Measurements from ENCODE around the gene FHIT.
A peak's percentile ranks its signal among the peaks of the same experiment; 100 is the strongest.

FHIT gene

DNA sequence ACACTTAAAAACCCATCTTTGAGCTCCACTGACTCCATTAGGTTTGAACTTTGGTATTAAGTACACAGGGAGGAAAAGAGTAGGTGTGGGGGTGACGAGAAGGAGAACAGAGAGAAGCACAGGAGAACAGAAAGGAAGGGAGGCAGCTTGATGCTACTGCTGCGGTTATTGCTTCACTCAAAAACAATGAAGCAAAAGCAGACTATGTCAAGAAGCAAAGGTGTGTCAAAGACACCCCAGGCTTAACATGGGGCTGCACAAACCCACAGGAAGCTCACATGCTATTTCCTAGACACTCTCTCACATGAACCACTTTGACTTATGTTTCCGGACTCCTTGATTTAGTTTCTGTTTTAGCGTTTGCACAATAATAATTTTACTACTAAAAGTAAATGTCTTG, 1240.5 kb downstream of the FHIT start:
- DNase-seq: no peak

DNA sequence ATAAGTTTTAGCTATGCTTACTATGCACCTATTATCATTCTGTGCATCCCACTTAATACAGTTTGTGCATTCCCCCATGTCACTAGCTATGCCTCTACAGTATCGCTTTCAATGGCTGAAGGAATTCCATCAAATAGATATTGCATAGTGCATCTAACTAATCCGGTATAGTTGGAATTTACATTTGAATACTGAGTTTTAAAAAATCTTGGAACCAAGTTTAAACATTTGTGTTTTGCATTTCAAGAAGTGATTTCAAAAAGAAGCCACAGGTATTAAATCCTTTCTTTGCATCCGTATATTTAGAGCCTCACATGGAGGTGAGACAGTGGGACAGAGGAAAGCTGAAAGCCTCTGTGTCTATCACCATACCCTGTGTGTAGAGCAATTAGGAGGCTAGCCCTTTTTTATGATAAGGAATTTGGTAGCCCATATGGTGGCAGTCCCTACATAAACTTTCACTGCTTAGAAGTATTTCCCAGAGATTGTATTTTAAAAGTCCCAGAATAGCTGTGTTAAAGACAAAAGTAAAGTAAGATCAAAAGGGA, 1241.2 kb downstream of the FHIT start:
- DNase-seq: no peak

DNA sequence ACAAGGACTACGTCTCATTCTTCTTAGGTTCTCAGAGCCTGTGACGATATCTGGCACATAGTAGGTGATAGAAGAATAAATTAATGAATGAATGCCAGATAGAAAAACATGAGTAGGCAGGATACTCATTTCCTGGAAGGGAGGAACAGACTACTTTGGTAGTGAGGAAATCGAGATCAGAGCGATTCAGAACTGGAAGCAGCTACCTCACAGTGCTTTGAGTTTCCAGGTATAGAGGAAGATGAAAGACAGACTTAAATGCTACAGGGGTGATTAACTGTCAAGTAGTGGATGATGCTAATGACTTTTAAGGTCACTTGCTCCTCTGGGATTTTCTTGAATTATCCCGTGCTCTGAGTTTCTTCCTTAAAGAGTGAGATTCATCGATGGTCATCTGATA, 1249.9 kb downstream of the FHIT start:
- no peak for DNase-seq

DNA sequence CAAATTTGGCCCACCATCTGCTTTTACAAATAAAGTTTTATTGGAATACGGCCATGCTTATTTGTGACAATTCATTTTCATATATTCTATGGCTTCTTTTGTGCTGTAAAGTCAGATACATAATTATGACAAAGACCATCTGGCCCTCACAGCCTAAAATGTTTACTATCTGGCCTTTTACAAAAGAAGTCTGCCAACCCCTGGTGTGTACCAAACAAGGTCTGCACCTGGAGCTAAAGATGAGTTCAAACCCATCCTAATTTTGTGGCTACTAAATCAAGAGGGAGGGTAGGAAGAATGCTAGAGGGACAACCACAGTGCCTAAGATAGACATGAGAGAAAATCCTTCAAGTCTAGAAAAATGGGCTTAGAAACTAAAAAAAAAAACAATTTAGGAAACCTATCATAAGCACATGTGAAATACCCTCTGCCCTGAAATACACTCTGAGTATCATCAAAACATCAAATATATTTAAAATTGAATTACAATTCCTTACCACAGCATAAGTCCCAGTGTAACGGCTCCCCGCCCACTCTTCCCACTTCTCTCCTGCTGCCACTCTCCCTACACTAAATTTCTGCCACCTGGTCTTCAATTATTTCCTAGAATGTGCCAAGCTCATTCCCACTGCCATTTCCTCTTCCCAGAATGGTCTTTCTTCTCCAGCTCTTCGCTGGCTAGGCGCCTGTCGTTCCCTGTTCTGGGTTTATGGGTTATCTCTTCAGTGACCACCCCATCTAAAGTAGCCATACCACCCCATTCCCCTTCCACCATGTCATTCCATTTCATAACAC, 1250.7 kb downstream of the FHIT start:
- DNase-seq: peak; percentile 60

DNA sequence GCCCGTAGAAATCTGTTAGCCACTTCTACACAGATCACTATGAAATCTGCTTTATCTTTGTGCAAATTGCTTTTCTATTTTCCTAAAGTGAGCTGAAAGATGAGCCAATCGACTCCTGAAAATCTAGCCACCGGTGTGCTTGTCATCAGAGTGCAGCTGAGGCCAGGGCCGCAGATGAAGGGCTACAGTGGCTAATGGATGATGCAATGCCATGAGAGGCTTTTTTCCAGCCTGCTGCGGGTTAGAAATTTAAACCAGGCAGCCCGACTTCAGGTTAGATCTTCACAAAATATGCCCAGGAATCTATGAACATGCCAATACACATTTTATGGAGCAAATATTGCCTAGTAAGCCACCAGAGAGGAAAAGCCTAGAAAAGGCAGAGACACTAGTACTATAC, 1253.2 kb downstream of the FHIT start:
- no peak for DNase-seq

DNA sequence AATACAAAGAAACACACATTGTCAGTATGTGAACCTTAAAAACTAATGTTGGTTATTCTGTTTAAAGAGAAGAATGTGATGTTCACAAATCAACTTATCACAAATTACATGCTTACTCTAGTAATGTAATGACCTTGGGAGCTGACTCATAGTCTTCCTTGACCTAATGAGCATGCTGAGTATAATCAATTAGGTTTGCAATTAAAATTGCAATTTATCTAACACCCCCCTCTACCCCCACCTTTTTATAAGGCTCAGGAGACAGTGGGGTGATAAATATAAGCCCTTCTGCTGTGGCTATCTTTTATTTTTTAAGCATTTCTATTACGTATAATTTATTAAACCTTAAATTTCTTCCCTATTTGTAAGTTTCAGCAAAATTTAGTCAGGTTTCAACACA, 1253.7 kb downstream of the FHIT start:
- no peak for DNase-seq

DNA sequence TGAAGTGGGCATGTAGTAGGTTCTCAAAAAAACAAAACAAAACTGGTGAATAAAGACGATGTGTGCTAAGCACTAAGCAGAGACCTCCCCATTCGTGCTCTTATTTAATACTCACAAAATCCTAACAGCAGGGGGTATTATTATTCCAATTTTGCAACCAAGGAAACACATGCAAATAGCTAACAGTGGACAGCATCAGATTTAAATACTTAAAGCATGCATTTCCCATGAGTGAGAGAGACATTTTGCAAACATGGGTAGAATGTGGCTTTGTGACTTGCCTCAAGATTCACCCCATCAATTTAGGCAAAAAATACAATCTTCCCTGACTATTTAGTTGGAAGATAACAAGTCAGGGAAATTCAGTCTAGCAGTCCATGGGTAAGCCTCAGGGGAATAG, 1255.2 kb downstream of the FHIT start:
- no peak for DNase-seq

DNA sequence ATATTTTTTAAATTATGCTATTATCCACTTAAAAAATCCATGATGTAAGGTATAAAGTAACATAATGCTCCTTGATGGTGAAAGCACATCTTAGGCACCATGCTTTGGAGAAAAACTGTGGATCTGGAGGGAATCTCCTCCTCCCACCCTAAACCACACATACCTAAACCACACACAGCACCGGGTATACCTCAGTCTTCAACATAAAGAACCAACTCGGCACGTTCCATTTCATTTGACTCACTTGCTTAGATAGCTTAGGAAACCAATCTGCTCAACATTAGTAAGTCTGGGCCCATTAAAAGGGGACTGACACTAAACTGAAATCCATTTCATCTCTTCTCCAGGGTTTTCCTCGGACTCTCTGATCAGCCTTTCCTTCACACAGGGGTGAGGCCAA, 1255.7 kb downstream of the FHIT start:
- DNase-seq: no peak

DNA sequence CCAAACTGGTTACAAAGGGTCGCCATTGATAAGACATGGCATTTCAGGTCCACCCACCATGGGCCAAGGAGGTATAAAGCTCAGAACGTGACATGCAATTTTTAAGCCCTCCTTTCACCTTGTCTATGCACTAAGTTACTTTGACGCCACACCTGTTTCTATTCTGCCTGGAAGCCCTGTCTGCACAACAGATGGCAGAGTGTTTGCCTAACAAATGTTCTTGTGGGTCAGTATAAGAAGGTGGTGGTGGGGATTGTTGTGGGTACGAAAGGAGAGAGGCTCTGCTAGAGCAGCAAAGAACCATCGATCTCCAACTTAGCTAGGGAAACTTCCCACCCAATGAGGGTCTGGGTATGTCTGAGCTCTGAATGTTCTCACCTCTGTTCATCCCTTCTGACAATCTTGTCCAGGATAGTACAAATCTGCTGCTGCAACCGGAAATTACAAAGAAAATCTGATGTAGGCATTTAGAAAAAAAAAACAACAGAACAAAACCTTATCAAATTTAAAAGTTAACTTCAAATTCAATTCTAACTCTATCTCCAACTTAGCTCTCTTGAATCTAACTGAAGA, 1256.4 kb downstream of the FHIT start:
- DNase-seq: no peak

DNA sequence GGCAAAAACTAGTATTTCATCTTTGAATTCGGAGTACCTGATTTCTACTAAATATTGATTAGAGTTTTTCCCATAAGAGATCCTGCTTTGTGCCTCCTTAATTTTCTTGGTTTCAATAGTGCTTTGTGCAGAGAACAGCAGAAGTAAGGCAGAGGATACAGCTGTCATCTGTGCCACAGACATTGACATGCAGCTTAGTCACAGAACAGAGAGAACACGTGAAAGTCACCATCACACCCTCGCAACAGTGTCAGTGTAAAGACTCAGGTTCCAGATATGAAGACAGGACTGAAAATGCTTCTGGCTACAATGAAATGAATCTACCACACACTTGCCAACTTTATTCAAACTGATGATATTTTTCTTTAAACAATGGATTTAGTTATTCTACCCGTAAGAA, 1258.7 kb downstream of the FHIT start:
- DNase-seq: no peak

DNA sequence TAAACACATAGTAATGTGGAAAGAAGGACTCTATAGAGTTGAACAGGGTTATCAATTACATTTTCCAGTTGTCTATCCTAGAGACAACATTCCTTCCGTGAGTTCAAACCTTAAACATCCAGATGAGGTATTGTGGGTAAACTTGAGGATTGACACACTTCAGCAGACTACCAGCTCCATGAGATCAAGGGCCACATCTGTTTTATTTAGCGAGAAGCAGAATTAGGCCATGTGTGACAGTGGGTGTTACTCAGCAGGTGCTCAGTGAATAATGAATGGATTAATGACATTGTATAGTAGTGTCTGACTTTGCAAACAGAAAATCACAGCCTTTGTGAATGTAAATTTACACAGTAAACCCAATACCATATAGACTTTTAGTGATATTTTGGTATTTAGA, 1260.3 kb downstream of the FHIT start:
- no peak for DNase-seq

DNA sequence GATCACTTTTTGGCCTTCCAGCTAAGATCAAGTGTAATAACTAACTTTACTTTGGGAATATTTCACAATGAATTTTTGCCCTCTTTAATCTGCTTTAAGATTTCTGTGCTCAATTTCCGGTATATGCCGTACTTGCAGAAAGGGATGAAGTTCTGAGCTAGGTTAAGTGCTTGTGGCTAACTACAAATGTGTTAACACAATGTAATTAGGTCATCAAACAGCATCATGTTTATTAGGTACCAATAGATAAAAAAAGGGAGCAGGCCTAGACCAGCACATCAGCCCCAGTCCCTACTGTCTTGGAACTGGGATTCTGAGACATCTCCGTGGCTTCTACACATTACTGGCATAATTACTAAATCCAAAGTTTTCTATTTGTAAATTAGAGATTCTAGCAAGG, 1268.7 kb downstream of the FHIT start:
- no peak for DNase-seq

DNA sequence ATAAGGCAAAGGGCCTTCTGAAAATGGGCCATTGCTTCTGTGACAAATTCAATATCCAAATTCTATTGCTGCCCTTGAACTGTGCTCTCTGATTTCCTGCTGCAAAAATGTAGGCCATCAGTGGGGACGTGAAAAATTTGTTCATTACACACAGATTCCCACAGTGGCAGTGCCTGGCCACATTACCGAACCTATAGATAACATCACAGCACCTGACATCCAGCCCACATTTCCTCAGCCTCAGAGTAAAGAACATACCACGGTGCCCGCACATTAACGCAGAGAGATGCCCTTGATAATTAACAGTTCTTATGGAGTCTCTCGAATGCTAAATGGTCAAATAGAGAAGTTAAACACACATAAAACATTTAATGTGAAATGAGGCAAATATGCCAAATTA, 1269.9 kb downstream of the FHIT start:
- no peak for DNase-seq

DNA sequence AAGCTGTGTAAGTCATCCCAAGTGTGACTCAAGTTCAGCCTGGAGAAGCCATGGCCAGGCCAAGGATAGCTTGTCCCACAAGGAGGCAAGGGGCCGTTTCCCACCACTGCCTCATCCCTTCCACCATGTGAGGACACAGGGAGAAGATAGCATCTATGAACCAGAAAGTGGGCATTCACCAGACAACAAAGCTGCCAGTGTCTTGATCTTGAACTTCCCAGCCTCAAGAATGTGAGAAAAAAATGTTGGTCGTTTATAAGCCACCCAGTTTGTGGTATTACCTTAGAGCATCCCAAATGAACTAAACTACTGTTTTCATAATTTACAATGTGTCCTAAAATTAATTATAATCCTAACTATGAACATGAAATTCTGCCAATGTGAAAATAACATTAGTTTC, 1270.7 kb downstream of the FHIT start:
- no peak for DNase-seq

DNA sequence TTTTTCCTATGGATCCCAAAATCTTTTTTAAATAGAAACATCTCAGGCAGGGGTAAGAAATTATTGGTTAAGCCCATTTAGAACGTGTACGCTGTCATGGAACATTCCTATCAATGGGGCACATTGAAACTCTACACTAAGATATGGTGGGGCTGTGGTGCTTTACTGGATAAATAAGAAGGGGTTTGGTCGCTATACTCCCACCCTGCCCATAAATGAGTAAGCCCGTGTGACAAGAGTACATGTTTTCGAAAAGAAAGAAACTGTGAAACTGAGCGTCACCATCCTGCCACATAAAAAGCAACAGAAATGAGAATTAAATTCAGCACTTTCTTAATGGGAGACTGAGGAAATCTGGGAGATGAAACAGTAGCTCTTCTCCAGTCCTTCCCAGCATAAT, 1271.7 kb downstream of the FHIT start:
- DNase-seq: no peak

DNA sequence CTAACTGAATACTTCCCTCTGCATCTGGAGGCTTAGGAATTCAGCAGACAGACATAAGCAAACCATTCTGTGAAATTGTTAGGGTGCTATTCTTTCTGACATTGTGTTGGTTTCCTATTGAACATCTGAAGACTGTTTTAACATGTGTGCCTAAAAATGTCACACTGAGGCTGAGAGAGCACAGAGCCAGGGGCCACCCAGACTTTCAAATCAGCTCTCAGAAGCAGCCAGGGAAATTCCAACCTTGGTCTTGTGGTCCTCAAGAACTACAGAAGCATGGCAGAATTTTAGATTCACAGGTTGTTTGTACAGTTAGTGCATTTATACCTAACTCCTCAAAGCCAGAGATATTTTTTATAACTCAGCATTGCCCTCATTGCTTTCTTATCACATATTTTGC, 1272.3 kb downstream of the FHIT start:
- DNase-seq: no peak

DNA sequence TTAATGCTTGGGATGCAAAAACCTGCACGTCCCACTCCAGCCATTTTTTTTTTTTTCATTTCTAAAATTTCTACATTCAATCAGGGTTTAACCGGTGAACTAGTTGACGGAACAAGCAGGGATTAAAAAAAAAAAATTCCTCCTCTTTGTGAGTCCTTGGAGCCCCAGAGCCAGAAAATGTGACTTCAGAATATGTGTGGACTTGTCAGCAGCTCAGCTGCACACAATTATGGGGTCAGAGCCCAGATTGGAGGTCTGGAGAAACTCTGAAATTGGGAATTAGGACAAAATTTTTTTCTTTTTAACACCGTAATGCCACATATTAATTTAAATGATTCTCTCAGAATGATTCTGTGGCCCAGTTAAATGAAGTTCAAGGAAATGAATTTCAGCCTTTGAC, 1280.5 kb downstream of the FHIT start:
- no peak for DNase-seq

DNA sequence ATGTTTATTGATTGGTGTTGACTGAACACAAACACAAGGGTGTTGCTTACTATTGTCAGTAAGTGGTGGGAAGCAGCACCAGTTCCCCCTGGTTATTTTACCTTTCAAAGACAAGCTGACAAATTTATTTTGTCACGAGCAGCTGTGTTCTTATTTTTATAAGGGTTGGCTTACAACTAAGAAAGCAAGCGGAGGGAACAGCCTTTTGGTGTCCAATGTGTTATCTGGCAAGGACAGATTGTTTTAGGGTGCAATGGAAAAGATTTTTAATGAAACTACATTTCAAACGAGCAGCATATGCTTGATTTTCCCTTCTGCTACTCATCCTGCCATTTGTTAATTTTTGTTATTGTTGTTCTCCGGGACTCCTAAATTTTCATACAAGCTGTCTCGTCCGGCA, 1280.9 kb downstream of the FHIT start:
- no peak for DNase-seq

DNA sequence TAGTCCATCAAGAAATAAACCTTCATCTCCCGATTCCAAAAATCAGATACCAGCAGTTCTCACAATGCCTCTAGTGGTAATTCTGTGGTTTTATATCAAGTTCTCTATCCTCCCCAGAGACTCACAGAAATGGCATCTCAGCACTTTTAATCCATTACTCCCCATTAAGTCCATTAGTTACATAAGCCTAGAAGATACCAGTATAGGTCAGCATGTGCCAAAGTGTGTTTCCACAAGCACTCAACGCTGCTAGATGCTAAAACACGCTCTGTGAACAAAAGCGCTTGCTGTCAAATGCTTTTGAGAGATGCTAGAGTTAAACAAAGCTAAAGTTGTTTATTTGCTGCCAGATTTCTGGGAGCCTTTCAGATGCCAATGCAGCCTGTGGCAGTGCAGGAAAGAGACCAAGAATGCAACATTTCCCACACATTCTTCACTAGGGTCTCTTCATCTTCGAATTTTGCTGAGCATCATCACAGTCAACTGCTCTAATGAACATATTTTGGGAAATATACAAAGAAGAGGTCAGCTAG, 1282.7 kb downstream of the FHIT start:
- no peak for DNase-seq

DNA sequence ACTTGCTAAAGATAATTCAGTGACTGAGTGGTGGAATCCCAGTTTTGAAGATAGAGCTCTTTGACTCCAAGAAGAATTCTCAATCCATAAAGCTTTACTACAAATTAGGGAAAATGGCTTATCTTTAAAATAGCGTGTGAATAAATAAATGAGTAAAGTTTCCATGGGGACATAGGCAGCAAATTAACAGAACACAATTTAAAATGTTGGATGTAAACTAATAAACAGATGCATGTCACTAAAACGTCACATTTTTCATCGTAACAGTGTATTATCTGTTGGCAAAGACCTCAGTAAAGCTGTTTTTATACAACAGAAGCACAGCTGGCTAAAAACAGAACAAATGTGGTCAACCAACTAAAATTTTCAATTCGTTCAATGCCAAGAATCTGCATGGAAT, 1287.6 kb downstream of the FHIT start:
- DNase-seq: no peak

DNA sequence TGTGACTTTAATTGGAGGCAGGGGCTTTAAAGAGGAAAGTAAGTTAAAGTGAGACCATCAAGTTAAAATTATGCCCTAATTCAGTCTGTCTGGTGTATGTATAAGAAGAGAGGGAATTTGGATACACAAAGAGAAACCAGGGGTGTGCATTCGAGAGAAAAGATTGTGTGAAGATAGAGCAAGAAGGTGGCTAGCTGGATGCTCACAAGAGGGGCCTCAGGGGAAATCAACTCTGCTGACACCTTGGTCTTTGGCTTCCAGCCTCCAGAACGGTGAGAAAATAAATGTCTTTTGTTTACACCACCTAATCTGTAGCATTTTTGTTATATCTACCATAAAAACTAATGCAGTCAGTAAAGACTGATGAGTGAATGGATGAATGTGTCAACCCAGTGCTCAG, 1294.1 kb downstream of the FHIT start:
- DNase-seq: no peak

DNA sequence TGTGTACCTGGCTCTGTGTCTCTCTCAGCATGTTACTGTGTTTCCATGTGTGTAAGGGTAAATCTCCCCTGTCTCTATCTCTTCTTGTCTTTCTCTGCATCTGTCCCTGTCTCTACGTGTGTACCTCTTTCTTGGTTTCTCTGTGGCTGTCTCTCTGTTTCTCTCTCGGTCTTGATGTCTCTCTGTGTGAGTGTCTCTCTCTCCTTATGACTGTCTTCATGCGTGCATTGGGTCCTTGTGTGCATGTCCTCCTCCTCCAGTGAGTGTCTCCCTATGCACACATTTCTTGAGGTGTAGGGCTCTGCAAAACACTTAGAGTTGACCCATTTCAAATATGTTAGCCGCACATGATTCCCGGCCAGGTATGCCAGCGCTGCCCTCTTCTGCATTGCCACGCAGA, 1298.1 kb downstream of the FHIT start:
- no peak for DNase-seq

DNA sequence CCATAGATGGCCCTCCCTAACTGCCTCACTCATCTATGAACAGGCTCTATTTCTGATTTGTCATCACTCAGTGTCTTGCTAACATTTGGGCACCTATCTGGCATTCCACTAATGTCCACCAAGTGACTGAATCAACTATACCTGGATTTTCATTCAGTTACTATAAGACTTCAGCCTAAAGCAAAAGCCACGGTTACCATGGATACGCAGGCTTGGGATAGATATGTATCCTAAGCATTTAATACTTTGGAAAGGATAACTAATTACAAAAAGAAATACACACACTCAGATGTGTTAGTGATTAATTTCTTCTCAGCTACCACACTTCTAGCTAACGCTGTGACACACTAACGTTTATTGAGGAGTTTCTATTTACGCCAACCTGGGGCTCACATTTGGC, 1301.9 kb downstream of the FHIT start:
- no peak for DNase-seq

DNA sequence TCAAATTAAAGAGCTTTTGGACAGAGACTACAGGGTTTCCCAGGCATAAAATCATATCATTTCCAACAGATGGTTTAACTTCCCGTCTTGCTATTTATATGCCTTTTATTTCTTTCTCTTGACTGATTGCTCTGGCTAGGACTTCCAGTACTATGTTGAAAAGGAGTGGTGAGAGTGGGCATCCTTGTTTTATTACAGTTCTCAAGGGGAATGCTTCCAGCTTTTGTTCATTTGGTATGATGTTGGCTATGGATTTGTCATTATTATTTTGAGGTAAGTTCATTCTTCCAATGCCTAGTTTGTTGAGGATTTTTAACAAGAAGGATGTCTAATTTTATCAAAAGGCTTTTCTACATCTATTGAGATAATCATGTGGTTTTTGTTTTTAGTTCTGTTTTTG, 1304.9 kb downstream of the FHIT start:
- no peak for DNase-seq

DNA sequence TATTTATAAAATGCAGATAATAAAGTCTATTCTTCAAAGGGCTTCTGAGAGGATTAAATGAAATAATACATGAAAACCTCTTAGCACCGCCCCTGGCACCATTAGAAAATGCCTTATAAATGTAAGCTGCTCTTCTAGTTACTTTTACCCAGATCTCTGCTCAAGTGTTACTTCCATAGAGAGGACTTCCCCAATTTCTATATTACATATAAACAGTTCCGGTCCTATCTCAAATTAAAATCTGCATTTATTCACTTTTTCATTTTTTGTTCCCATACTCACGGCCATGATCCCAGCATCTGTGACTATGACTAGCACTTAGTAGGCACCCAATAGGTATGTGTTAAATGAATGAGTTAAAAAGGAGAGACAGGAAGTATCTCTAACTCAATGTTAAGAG, 1310.5 kb downstream of the FHIT start:
- DNase-seq: no peak

Data from NCI-H2081 treated with DMSO at 0.1 percent for 48 hours (cell line).